ENCODE data around the gene COLEC12. TPM values are rescaled to one million over a fixed set of nuclear protein-coding genes. Genes with fewer than 3 reads are reported as not detected.

COLEC12 gene
- total and polyA plus RNA-seq, 12 donors, result 1.5 to 19.5 (median 8.6) TPM

GRCh38 chr18:475202-476031 lies 25.1 kb downstream of the COLEC12 start:
- H3K9me3 ChIP-seq (replicated peaks in 1 of 3), result no peaks in the 10 kb centered on the region
- no peaks in the 10 kb centered on the region for H3K27me3 ChIP-seq
- no peaks in the 10 kb centered on the region for H3K36me3 ChIP-seq (replicated peaks in 1 of 2)
- H3K4me3 ChIP-seq, result no peak overlapping the region
- no peak overlapping the region for H3K27ac ChIP-seq
- intact Hi-C loops (cut with DNase I), result no loop called here
- TF ChIP-seq CTCF (IDR thresholded peaks at IDR 0.05) (no peak), POLR2A (IDR thresholded peaks at IDR 0.05) (no peak)
- WGBS, 4 donors, result 41 to 54% (median 53%) methylated on average over 12 of the region's 12 CpGs
- DNase-seq, result no peak
- peaks cover 0 to 18% of the 10 kb centered on the region in 2 donors for H3K4me1 ChIP-seq (replicated peaks in 1 of 2)

GRCh38 chr18:474416-474815 lies 26.1 kb downstream of the COLEC12 start:
- DNase-seq, result no peak
- 64 to 67% (median 66%) methylated on average over 4 of the region's 4 CpGs for WGBS, 4 donors
- TF ChIP-seq CTCF (IDR thresholded peaks at IDR 0.05), result no peak
- TF ChIP-seq POLR2A (IDR thresholded peaks at IDR 0.05), result no peak
- intact Hi-C loops (cut with DNase I), result no loop called here
- H3K27ac ChIP-seq, result no peak overlapping the region
- H3K9me3 ChIP-seq (replicated peaks in 1 of 3), result no peaks in the 10 kb centered on the region
- peaks cover 0 to 18% of the 10 kb centered on the region in 2 donors for H3K4me1 ChIP-seq (replicated peaks in 1 of 2)
- no peak overlapping the region for H3K4me3 ChIP-seq
- H3K27me3 ChIP-seq, result no peaks in the 10 kb centered on the region
- no peaks in the 10 kb centered on the region for H3K36me3 ChIP-seq (replicated peaks in 1 of 2)

GRCh38 chr18:473802-474201 lies 26.7 kb downstream of the COLEC12 start:
- no peak for DNase-seq
- Histone ChIP-seq H3K4me3 (no peak overlapping the region), H3K36me3 (replicated peaks in 1 of 2) (no peaks in the 10 kb centered on the region), H3K27ac (no peak overlapping the region), H3K9me3 (replicated peaks in 1 of 3) (no peaks in the 10 kb centered on the region), H3K27me3 (no peaks in the 10 kb centered on the region), H3K4me1 (replicated peaks in 1 of 2) (peaks cover 0 to 18% of the 10 kb centered on the region in 2 donors)
- 83 to 90% (median 85%) methylated on average over 1 of the region's 1 CpG for WGBS, 4 donors
- intact Hi-C loops (cut with DNase I), result no loop called here
- TF ChIP-seq CTCF (IDR thresholded peaks at IDR 0.05), result no peak
- no peak for TF ChIP-seq POLR2A (IDR thresholded peaks at IDR 0.05)

GRCh38 chr18:471716-472115 lies 28.8 kb downstream of the COLEC12 start:
- 68 to 79% (median 73%) methylated on average over 3 of the region's 3 CpGs for WGBS, 4 donors
- no peak for DNase-seq
- Histone ChIP-seq H3K4me3 (no peak overlapping the region), H3K27ac (no peak overlapping the region), H3K27me3 (no peaks in the 10 kb centered on the region), H3K9me3 (replicated peaks in 1 of 3) (no peaks in the 10 kb centered on the region), H3K4me1 (replicated peaks in 1 of 2) (peaks cover 0 to 18% of the 10 kb centered on the region in 2 donors), H3K36me3 (replicated peaks in 1 of 2) (no peaks in the 10 kb centered on the region)
- intact Hi-C loops (cut with DNase I), result no loop called here
- TF ChIP-seq CTCF (IDR thresholded peaks at IDR 0.05), result no peak
- no peak for TF ChIP-seq POLR2A (IDR thresholded peaks at IDR 0.05)
